IMR-90 (cell line): ENCODE results near the gene RRP15.

Source experiments
- BHLHE40 ChIP-seq: fragments of 150-350 bp; IDR thresholded peaks from 2 replicates; pipeline ENCODE4 v1.6.1; 2016; ENCODE audit warnings: mild to moderate bottlenecking, low read depth, low read length
- CEBPB ChIP-seq: IDR thresholded peaks from 2 replicates; pipeline ENCODE4 v1.6.1; 2012; ENCODE audit warnings: low read depth, low read length, improper control_type of control experiment
- CHD1 ChIP-seq: IDR thresholded peaks from 2 replicates; pipeline ENCODE4 v1.6.1; 2012; ENCODE audit warnings: low read depth, low read length, improper control_type of control experiment
- CTCF ChIP-seq: conservative IDR thresholded peaks from 2 replicates; pipeline ENCODE4 v1.5.1; 2012; ENCODE audit warnings: mild to moderate bottlenecking, low read depth, low read length, improper control_type of control experiment
- MAFK ChIP-seq: IDR thresholded peaks from 2 replicates; pipeline ENCODE4 v1.6.1; 2012; ENCODE audit warnings: low read depth, low read length, improper control_type of control experiment
- MXI1 ChIP-seq: IDR thresholded peaks from 2 replicates; pipeline ENCODE4 v1.6.1; 2012; ENCODE audit warnings: low read depth, mild to moderate bottlenecking, low read length, moderate library complexity, borderline replicate concordance
- NFE2L2 ChIP-seq: fragments of 150-350 bp; IDR thresholded peaks from 2 replicates; pipeline ENCODE4 v1.6.1; 2016; ENCODE audit warnings: low read depth, mild to moderate bottlenecking, low read length
- POLR2A ChIP-seq: IDR thresholded peaks from 2 replicates; pipeline ENCODE4 v1.6.1; 2012; ENCODE audit warnings: mild to moderate bottlenecking, low read depth, low read length
- RAD21 ChIP-seq: IDR thresholded peaks from 2 replicates; pipeline ENCODE4 v1.6.1; 2012; ENCODE audit warnings: low read length, improper control_type of control experiment
- RFX5 ChIP-seq: IDR thresholded peaks from 2 replicates; pipeline ENCODE4 v1.8.0; 2012; ENCODE audit warnings: low read depth, mild to moderate bottlenecking, low read length, moderate library complexity
- TF ChIP-seq, protein P1 (sequence below): fragments of 150-350 bp; IDR thresholded peaks from 2 replicates; pipeline ENCODE4 v1.6.1; 2017; ENCODE audit warnings: mild to moderate bottlenecking, antibody characterized with exemption, low read length, low read depth
- TF ChIP-seq, protein P2 (sequence below): fragments of 150-350 bp; IDR thresholded peaks from 2 replicates; pipeline ENCODE4 v1.6.1; 2016; ENCODE audit warnings: low read depth, mild to moderate bottlenecking, low read length, moderate library complexity, borderline replicate concordance

GRCh38 chr1:218367118-218367517 lies 82.0 kb downstream of the RRP15 start:
- TF ChIP-seq POLR2A (no peak), BHLHE40 (no peak), CTCF (no peak), CEBPB (no peak), RFX5 (no peak), RAD21 (no peak), NFE2L2 (no peak), MXI1 (no peak), CHD1 (no peak), MAFK (no peak)
- TF ChIP-seq, protein P1, sequence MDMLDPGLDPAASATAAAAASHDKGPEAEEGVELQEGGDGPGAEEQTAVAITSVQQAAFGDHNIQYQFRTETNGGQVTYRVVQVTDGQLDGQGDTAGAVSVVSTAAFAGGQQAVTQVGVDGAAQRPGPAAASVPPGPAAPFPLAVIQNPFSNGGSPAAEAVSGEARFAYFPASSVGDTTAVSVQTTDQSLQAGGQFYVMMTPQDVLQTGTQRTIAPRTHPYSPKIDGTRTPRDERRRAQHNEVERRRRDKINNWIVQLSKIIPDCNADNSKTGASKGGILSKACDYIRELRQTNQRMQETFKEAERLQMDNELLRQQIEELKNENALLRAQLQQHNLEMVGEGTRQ: no peak
- TF ChIP-seq, protein P2, sequence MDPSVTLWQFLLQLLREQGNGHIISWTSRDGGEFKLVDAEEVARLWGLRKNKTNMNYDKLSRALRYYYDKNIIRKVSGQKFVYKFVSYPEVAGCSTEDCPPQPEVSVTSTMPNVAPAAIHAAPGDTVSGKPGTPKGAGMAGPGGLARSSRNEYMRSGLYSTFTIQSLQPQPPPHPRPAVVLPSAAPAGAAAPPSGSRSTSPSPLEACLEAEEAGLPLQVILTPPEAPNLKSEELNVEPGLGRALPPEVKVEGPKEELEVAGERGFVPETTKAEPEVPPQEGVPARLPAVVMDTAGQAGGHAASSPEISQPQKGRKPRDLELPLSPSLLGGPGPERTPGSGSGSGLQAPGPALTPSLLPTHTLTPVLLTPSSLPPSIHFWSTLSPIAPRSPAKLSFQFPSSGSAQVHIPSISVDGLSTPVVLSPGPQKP: no peak
